GM18867 (cell line): ENCODE measurements around the gene ANKRD6.

Source experiments
- ATAC-seq: cut with Tn5 transposase; IDR thresholded peaks from one replicate; pipeline ENCODE4 v1.9.1; 2021; ENCODE audit warnings: mild to moderate bottlenecking, moderate library complexity; ENCODE audit not compliant: unreplicated experiment

The ANKRD6 gene

DNA sequence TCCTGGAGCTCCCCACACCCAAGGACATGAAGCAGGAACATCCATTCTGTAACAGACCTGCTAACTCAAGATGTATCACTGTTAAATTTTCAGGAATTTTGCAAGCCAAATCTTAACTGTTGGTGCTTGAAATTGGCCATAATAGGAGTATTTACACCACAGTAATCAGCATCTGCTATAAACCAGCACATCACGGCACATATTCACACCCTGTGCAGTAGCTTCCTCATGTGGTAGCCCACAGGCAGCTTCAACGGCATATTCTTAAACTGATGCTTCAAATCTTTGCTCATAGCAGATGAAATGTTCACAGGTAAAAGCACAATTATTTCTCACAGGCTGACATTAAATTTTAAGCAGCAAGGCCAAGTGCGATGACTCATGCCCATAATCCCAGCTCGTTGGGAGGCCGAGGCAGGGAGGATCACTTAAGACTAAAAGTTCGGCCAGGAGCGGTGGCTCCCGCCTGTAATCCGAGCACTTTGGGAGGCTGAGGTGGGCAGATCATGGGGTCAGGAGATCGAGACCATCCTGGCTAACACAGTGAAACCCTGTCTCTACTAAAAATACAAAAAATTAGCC lies 249.1 kb downstream of the ANKRD6 start:
- ATAC-seq = no peak

GRCh38 chr6:89682991-89683390 lies 250.0 kb downstream of the ANKRD6 start:
- no peak for ATAC-seq
